SK-N-SH (cell line): ENCODE data around the gene MAGEA9B. TPM values are rescaled to one million over a fixed set of nuclear protein-coding genes. Genes with fewer than 3 reads are reported as not detected.

Source experiments
- CTCF ChIA-PET: fragments of 300-600, 350-600 bp; formaldehyde crosslinking; extraction: SDS; loops from one replicate; lab custom pipeline; 2021; lab: Yijun Ruan, JAX
- POLR2A ChIA-PET: fragments of 350-600 bp; sonication (Branson Sonifier 250); formaldehyde crosslinking; extraction: SDS; loops from one replicate; lab custom pipeline; 2020; ENCODE audit warnings: antibody characterized with exemption, inconsistent platforms; lab: Yijun Ruan, JAX
- DNase-seq: peaks from one replicate; pipeline ENCODE4 v3.0.0; 2012
- H2AFZ ChIP-seq: fragments of 200-600 bp; sonication (generic); 2 replicates; pipeline ENCODE4 v1.8.1; 2016; ENCODE audit warnings: antibody characterized with exemption, mild to moderate bottlenecking, low read depth
- H3F3A ChIP-seq: fragments of 200-600 bp; sonication (generic); replicated peaks from 2 replicates; pipeline ENCODE3; 2016; ENCODE audit warnings: antibody characterized with exemption, mild to moderate bottlenecking; ENCODE audit not compliant: insufficient read depth
- H3K27ac ChIP-seq, 2 experiments: fragments of 200-500 bp in 1 of 2; fragments of 200-600 bp in 1 of 2; sonication (Bioruptor generic) in 1 of 2; sonication (generic), shearing (Covaris generic) in 1 of 2; 2 replicates each; pipeline versions ENCODE4 v1.5.1 to v1.6.1; 2014 to 2016; ENCODE audit warnings: low read depth in 2 of 2, inconsistent platforms in 1 of 2, low read length in 1 of 2, mild to moderate bottlenecking in 1 of 2, mixed read lengths in 1 of 2
- H3K27me3 ChIP-seq: fragments of 200-600 bp; sonication (generic), shearing (Covaris generic); 2 replicates; pipeline ENCODE4 v1.6.1; 2016; ENCODE audit warnings: mixed run types; ENCODE audit not compliant: insufficient read depth
- H3K36me3 ChIP-seq, 2 experiments: fragments of 200-500 bp in 1 of 2; fragments of 200-600 bp in 1 of 2; sonication (Bioruptor generic) in 1 of 2; sonication (generic) in 1 of 2; replicated peaks in 1 of 2; 2 replicates each; pipeline versions ENCODE3 to v1.5.1; 2014 to 2016; ENCODE audit warnings: low read length in 1 of 2, mild to moderate bottlenecking in 1 of 2; ENCODE audit not compliant: insufficient read depth in 2 of 2, control insufficient read depth in 1 of 2
- H3K4me1 ChIP-seq, 2 experiments: fragments of 200-500 bp in 1 of 2; fragments of 200-600 bp in 1 of 2; sonication (Bioruptor generic) in 1 of 2; sonication (generic), shearing (Covaris generic) in 1 of 2; 2 replicates each; pipeline versions ENCODE4 v1.5.1 to v1.6.1; 2014 to 2016; ENCODE audit warnings: low read depth in 1 of 2, low read length in 1 of 2, mixed run types in 1 of 2; ENCODE audit not compliant: insufficient read depth in 2 of 2, control insufficient read depth in 1 of 2
- H3K4me2 ChIP-seq: fragments of 200-600 bp; sonication (generic), shearing (Covaris generic); 2 replicates; pipeline ENCODE4 v1.6.1; 2017; ENCODE audit warnings: mixed run types
- H3K4me3 ChIP-seq, 2 experiments: fragments of 200-500 bp in 1 of 2; fragments of 200-600 bp in 1 of 2; sonication (Bioruptor generic) in 1 of 2; sonication (generic), shearing (Covaris generic) in 1 of 2; 2 replicates each; pipeline versions ENCODE4 v1.5.1 to v1.8.1; 2014 to 2016; ENCODE audit warnings: low read depth in 2 of 2, inconsistent platforms in 1 of 2, low read length in 1 of 2, mild to moderate bottlenecking in 1 of 2, mixed read lengths in 1 of 2, moderate library complexity in 1 of 2
- H3K79me2 ChIP-seq: fragments of 200-600 bp; sonication (generic); 2 replicates; pipeline ENCODE4 v1.8.1; 2017; ENCODE audit warnings: mild to moderate bottlenecking; ENCODE audit not compliant: insufficient read depth
- H3K9ac ChIP-seq: fragments of 200-600 bp; sonication (generic); 2 replicates; pipeline ENCODE4 v1.6.1; 2017; ENCODE audit warnings: mixed run types
- H3K9me2 ChIP-seq: fragments of 200-600 bp; sonication (generic); 2 replicates; pipeline ENCODE4 v1.6.1; 2017; ENCODE audit warnings: mixed run types
- H3K9me3 ChIP-seq: fragments of 200-600 bp; sonication (generic); 2 replicates; pipeline ENCODE4 v1.6.1; 2017; ENCODE audit warnings: mixed run types, mild to moderate bottlenecking, moderate library complexity
- H4K20me1 ChIP-seq: fragments of 200-600 bp; sonication (generic); 2 replicates; pipeline ENCODE4 v1.6.1; 2017; ENCODE audit warnings: mild to moderate bottlenecking, mixed run types; ENCODE audit not compliant: insufficient read depth
- CTCF ChIP-seq: fragments of 200-600 bp; sonication (generic); IDR thresholded peaks from 2 replicates; pipeline ENCODE4 v1.6.1; 2017; ENCODE audit warnings: antibody characterized with exemption, mild to moderate bottlenecking, moderate library complexity
- EP300 ChIP-seq, 2 experiments: IDR thresholded peaks; 2 replicates each; pipeline versions ENCODE4 v1.4.0 to v1.6.1; 2012; ENCODE audit warnings: borderline replicate concordance in 1 of 2, low read depth in 1 of 2, low read length in 1 of 2
- FOSL2 ChIP-seq: IDR thresholded peaks from 2 replicates; pipeline ENCODE4 v1.4.0; 2012; ENCODE audit warnings: low read depth, mild to moderate bottlenecking, moderate library complexity, borderline replicate concordance
- GABPA ChIP-seq: IDR thresholded peaks from 2 replicates; pipeline ENCODE4 v1.4.0; 2012; ENCODE audit warnings: low read depth, mild to moderate bottlenecking
- IRF3 ChIP-seq: fragments of 150-350 bp; IDR thresholded peaks from 2 replicates; pipeline ENCODE4 v1.6.1; 2016; ENCODE audit warnings: mild to moderate bottlenecking, low read depth, low read length
- JUND ChIP-seq: IDR thresholded peaks from 2 replicates; pipeline ENCODE4 v1.4.0; 2012
- NFIC ChIP-seq: IDR thresholded peaks from 2 replicates; pipeline ENCODE4 v1.4.0; 2012; ENCODE audit warnings: borderline replicate concordance
- POLR2AphosphoS5 ChIP-seq: IDR thresholded peaks from 2 replicates; pipeline ENCODE4 v1.6.1; 2012; ENCODE audit warnings: low read depth, low read length
- REST ChIP-seq: IDR thresholded peaks from 2 replicates; pipeline ENCODE4 v1.6.1; 2012; ENCODE audit warnings: mild to moderate bottlenecking, low read depth, low read length, moderate library complexity
- USF1 ChIP-seq: IDR thresholded peaks from 2 replicates; pipeline ENCODE4 v1.4.0; 2012; ENCODE audit warnings: low read depth, borderline replicate concordance
- WGBS: methylation state at CpG from one replicate; pipeline ENCODE4 v1.1.6; 2017; ENCODE audit warnings: low lambda C conversion rate; 5-methylcytosine and 5-hydroxymethylcytosine counted together
- polyA plus RNA-seq, 3 experiments: library from polyadenylated mRNA; depleted of rRNA; stranded (reverse); fragments of >200 nt; gene quantifications; 2 replicates each; pipeline ENCODE4 v1.2.3, GENCODE V29; 2012

MAGEA9B gene
- polyA plus RNA-seq, 1 of the 3 experiments (the other 2 are of a cell fraction) = 0.38 TPM

GRCh38 chrX:149568701-149569296 lies 18.5 kb downstream of the MAGEA9B start:
- H3K4me2 ChIP-seq = no peak overlapping the region

More at GRCh38 chrX:149568701-149569296, 18.5 kb downstream of the MAGEA9B start:
- WGBS = 28% methylated on average over 5 of the region's 5 CpGs
- Histone ChIP-seq H3K4me3 (no peak overlapping the region), H3F3A (no peaks in the 10 kb centered on the region), H3K27me3 (peaks cover 8% of the 10 kb centered on the region; the same call in 1 of the 2 replicates), H2AFZ (no peak overlapping the region), H4K20me1 (no peaks in the 10 kb centered on the region), H3K4me1 (no peaks in the 10 kb centered on the region), H3K9me2 (no peaks in the 10 kb centered on the region), H3K79me2 (no peaks in the 10 kb centered on the region), H3K27ac (no peak overlapping the region), H3K36me3 (no peaks in the 10 kb centered on the region), H3K9me3 (no peaks in the 10 kb centered on the region), H3K9ac (no peak overlapping the region)
- TF ChIP-seq CTCF (no peak), GABPA (no peak), IRF3 (no peak), USF1 (no peak), NFIC (no peak), JUND (no peak), FOSL2 (no peak), REST (no peak), POLR2AphosphoS5 (no peak), EP300 (IDR thresholded peaks at IDR 0.05; ENCODE audit: borderline replicate concordance in 1 of 2, low read depth in 1 of 2, low read length in 1 of 2) (no peak)
- ChIA-PET POLR2A (no interaction called here), CTCF (no interaction called here)
- no peak for DNase-seq
